Loucy (cell line): Measurements from ENCODE around the gene HBS1L.

Experiments
- CTCF ChIP-seq: fragments of 200-600 bp; sonication (generic); conservative IDR thresholded peaks from 2 replicates; pipeline ENCODE4 v1.5.1; 2014; ENCODE audit warnings: mild to moderate bottlenecking, antibody characterized with exemption, low read length
- EZH2phosphoT487 ChIP-seq: fragments of 200-600 bp; IDR thresholded peaks from 2 replicates; pipeline ENCODE4 v1.6.1; 2018; ENCODE audit warnings: antibody characterized with exemption, mild to moderate bottlenecking, moderate library complexity, borderline replicate concordance

- no peak for TF ChIP-seq EZH2phosphoT487
- no peak for TF ChIP-seq CTCF
Measured at GRCh38 chr6:135047336-135047735, 7.3 kb downstream of the HBS1L start.
